ENCODE measurements around the gene VPS8. TPM values are rescaled to one million over a fixed set of nuclear protein-coding genes. Genes with fewer than 3 reads are reported as not detected.

Gene VPS8
- total and polyA plus RNA-seq, 2 of the 8 experiments (the other 6 are each of a cell fraction or from before 2014, with no cell fraction given): 13.0 to 41.0 TPM

DNA sequence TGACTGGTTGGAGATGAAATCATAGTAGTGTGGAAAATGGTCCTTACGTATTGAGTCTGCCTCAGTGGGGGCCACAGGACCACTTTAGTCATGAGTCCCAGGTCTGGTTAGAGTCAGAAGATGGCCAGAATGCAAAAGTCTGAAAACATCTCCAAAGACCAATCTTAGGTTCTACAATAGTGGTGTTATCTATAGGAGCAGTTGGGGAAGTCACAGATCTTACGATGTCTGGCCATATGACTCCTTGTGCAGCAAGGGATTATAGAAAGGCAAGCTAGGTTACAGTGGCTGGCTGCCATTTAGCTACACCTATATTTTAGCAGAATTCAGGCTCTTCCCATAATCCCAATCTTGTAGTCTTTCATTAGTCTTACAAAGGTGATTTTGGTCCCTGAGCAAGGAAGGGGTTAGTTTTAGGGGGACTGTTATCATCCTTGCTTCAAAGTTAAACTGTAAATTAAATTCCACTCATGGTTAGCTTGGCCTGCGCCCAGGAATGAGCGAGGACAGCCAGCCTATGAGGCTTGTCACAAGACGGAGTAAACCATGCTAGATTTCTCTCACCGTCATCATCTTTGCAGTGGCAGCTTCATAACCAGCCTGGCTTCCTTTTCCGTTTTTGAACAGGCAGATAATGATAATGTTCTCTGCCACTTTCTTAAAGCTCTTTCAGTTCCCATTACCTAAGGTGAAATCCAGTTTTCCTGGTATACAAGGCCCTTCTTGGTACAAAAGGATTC, 134.1 kb downstream of the VPS8 start:
- TF ChIP-seq RXRA (IDR thresholded peaks at IDR 0.05; ENCODE audit: insufficient read depth, low read depth, low read length): no peak
- no peak for TF ChIP-seq NANOG (IDR thresholded peaks at IDR 0.05; ENCODE audit: insufficient read depth, low read depth, low read length, poor library complexity, severe bottlenecking)
- TF ChIP-seq EZH2 (IDR thresholded peaks at IDR 0.05; ENCODE audit: low read depth, low read length, severe bottlenecking): no peak
- TF ChIP-seq TBP (IDR thresholded peaks at IDR 0.05; ENCODE audit: low read depth, low read length): no peak
- no peak for TF ChIP-seq TCF12 (IDR thresholded peaks at IDR 0.05; ENCODE audit: low read depth, low read length)
- TF ChIP-seq, protein P1, sequence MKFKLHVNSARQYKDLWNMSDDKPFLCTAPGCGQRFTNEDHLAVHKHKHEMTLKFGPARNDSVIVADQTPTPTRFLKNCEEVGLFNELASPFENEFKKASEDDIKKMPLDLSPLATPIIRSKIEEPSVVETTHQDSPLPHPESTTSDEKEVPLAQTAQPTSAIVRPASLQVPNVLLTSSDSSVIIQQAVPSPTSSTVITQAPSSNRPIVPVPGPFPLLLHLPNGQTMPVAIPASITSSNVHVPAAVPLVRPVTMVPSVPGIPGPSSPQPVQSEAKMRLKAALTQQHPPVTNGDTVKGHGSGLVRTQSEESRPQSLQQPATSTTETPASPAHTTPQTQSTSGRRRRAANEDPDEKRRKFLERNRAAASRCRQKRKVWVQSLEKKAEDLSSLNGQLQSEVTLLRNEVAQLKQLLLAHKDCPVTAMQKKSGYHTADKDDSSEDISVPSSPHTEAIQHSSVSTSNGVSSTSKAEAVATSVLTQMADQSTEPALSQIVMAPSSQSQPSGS (IDR thresholded peaks at IDR 0.05; ENCODE audit: low read length): no peak
- H3K56ac ChIP-seq (replicated peaks; ENCODE audit: insufficient read length, low read depth, low read length): no peak overlapping the region
- H2AK5ac ChIP-seq (ENCODE audit: low read depth, low read length): no peak overlapping the region
- H2BK20ac ChIP-seq (ENCODE audit: low read length): no peak overlapping the region
- H2BK12ac ChIP-seq (ENCODE audit: low read depth, low read length): no peak overlapping the region
- CTCF ChIA-PET (ENCODE audit: partially characterized antibody): interaction anchor here (1.0 to 1.1 kb wide), 2 partner anchors 43 to 49 kb away, joined by 3 read pairs; no protein-coding TSS in a partner anchor
- H2AFZ ChIP-seq (ENCODE audit: low read length): no peak overlapping the region
- DNase-seq (ENCODE audit: low read depth in 1 of 2, low spot score in 2 of 2): no peak
- POLR2A ChIA-PET (ENCODE audit: partially characterized antibody): no interaction called here
- H3K4ac ChIP-seq (replicated peaks; ENCODE audit: insufficient read length, low read depth, low read length): no peak overlapping the region
- H3K27me3 ChIP-seq (replicated peaks in 1 of 4; ENCODE audit: control insufficient read depth in 3 of 4, extremely low read depth in 1 of 4, insufficient read depth in 3 of 4, low read length in 3 of 4): no peaks in the 10 kb centered on the region
- H3K14ac ChIP-seq (ENCODE audit: insufficient read length): no peak overlapping the region
- no peak overlapping the region for H4K91ac ChIP-seq (replicated peaks; ENCODE audit: insufficient read length, low read length)
- FAIRE-seq: no peak
- H4K5ac ChIP-seq (ENCODE audit: insufficient read length, low read depth, low read length): no peak overlapping the region
- no peaks in the 10 kb centered on the region for H3K23me2 ChIP-seq (ENCODE audit: low read depth, low read length)
- no peaks in the 10 kb centered on the region for H4K20me1 ChIP-seq (replicated peaks in 1 of 2; ENCODE audit: control insufficient read depth in 1 of 2, insufficient read depth in 2 of 2, low read length in 2 of 2)
- 91% methylated on average over 7 of the region's 7 CpGs; no CpG with 5 or more reads in 1 of the 2 experiments for WGBS, 2 experiments (ENCODE audit: extremely low coverage in 1 of 2, insufficient coverage in 1 of 2, insufficient read length in 1 of 2, insufficient replicate concordance in 2 of 2, low coverage in 1 of 2, low lambda C conversion rate in 2 of 2, missing lambda C conversion rate in 1 of 2)
- H3K4me2 ChIP-seq (ENCODE audit: insufficient read depth in 1 of 2, low read depth in 2 of 2, low read length in 2 of 2): no peak overlapping the region
- H2BK120ac ChIP-seq (replicated peaks; ENCODE audit: low read depth, low read length): no peak overlapping the region
- H3K36me3 ChIP-seq (ENCODE audit: control insufficient read depth in 2 of 4, insufficient read depth in 4 of 4, low read length in 3 of 4): no peaks in the 10 kb centered on the region; a peak in 1 of 8 replicates
- no peak overlapping the region for H3K9ac ChIP-seq (replicated peaks in 1 of 4; ENCODE audit: extremely low read depth in 1 of 4, low read depth in 3 of 4, low read length in 3 of 4)
- H3K27ac ChIP-seq (ENCODE audit: low read depth, low read length): no peak overlapping the region
- no peak overlapping the region for H2BK15ac ChIP-seq (ENCODE audit: low read length)
- H3K79me1 ChIP-seq (ENCODE audit: low read depth, low read length): no peaks in the 10 kb centered on the region
- no peak overlapping the region for H4K8ac ChIP-seq (ENCODE audit: extremely low read depth, insufficient read depth, low read length)
- H3K4me3 ChIP-seq (ENCODE audit: extremely low read depth in 1 of 4, insufficient read depth in 2 of 4, low read depth in 3 of 4, low read length in 4 of 4): no peak overlapping the region
- H2BK5ac ChIP-seq (ENCODE audit: low read depth, low read length): no peak overlapping the region
- H3K18ac ChIP-seq (ENCODE audit: extremely low read depth, low read length): no peak overlapping the region
- H3K4me1 ChIP-seq (replicated peaks in 1 of 4; ENCODE audit: control insufficient read depth in 3 of 4, insufficient read depth in 4 of 4, low read length in 3 of 4): peaks cover 0 to 5% (median 0%) of the 10 kb centered on the region in 4 experiments; a peak in 2 of 7 replicates
- no peak overlapping the region for H3K23ac ChIP-seq (ENCODE audit: insufficient read length)
- H3K9me3 ChIP-seq (ENCODE audit: insufficient read depth in 2 of 2, low read depth in 1 of 2, low read length in 1 of 2): no peaks in the 10 kb centered on the region
- H3K79me2 ChIP-seq (ENCODE audit: control insufficient read depth in 1 of 2, insufficient read depth in 2 of 2, low read length in 2 of 2): no peaks in the 10 kb centered on the region
